NCI-H526 (cell line): ENCODE measurements around the gene TNC.
A peak's percentile ranks its signal among the peaks of the same experiment; 100 is the strongest.

Experiments used
- DNase-seq, 2 experiments: peaks; one replicate each; lab custom pipeline; 2025; lab: John Stamatoyannopoulos, UW

TNC gene

GRCh38 chr9:115117999-115118878 lies at the start of gene TNC:
TSS of gene TNC (minus strand) at chr9:115118157. CDS start at chr9:115091018, 27,139 bp downstream.
- peak; percentile 26 to 64 for DNase-seq

GRCh38 chr9:115167175-115167574 lies 49.2 kb upstream of the TNC start:
- no peak for DNase-seq

GRCh38 chr9:115165233-115165632 lies 47.3 kb upstream of the TNC start:
- no peak for DNase-seq

GRCh38 chr9:115164511-115164974 lies 46.6 kb upstream of the TNC start:
- DNase-seq, result no peak

- DNase-seq, result no peak
Measured at GRCh38 chr9:115162946-115163345, 45.0 kb upstream of the TNC start.

GRCh38 chr9:115161446-115161845 lies 43.5 kb upstream of the TNC start:
- DNase-seq, result no peak

- no peak for DNase-seq
Measured at GRCh38 chr9:115158661-115159481, 40.9 kb upstream of the TNC start.

- DNase-seq, result no peak
Measured at GRCh38 chr9:115157245-115157674, 39.3 kb upstream of the TNC start.

- no peak for DNase-seq
Measured at GRCh38 chr9:115155037-115155436, 37.1 kb upstream of the TNC start.

GRCh38 chr9:115154617-115155016 lies 36.7 kb upstream of the TNC start:
- no peak for DNase-seq

- no peak for DNase-seq
Measured at GRCh38 chr9:115152281-115152820, 34.4 kb upstream of the TNC start.

- DNase-seq, result no peak
Measured at GRCh38 chr9:115148721-115149120, 30.8 kb upstream of the TNC start.

GRCh38 chr9:115146581-115147021 lies 28.6 kb upstream of the TNC start:
- DNase-seq, result no peak

GRCh38 chr9:115144706-115145105 lies 26.7 kb upstream of the TNC start:
- DNase-seq, result no peak

GRCh38 chr9:115143689-115144088 lies 25.7 kb upstream of the TNC start:
- DNase-seq, result no peak

GRCh38 chr9:115142517-115143270 lies 24.7 kb upstream of the TNC start:
- DNase-seq, result no peak

- DNase-seq, result no peak
Measured at GRCh38 chr9:115142090-115142489, 24.1 kb upstream of the TNC start.

GRCh38 chr9:115141612-115142011 lies 23.7 kb upstream of the TNC start:
- no peak for DNase-seq

GRCh38 chr9:115138151-115138550 lies 20.2 kb upstream of the TNC start:
- no peak for DNase-seq

- no peak for DNase-seq
Measured at GRCh38 chr9:115137526-115137925, 19.6 kb upstream of the TNC start.
